PFSK-1 (cell line): ENCODE data around the gene PLEKHH1.

ENCODE experiments used
- FOXP2 ChIP-seq: optimal IDR thresholded peaks from 2 replicates; pipeline ENCODE3; 2011; ENCODE audit warnings: borderline replicate concordance, control low read depth, inconsistent platforms; ENCODE audit not compliant: insufficient read depth; ENCODE audit errors: extremely low read length, extremely low read depth
- POLR2AphosphoS5 ChIP-seq: IDR thresholded peaks from 2 replicates; pipeline ENCODE4 v1.6.1; 2012; ENCODE audit warnings: low read depth, mild to moderate bottlenecking, control low read depth, low read length, moderate library complexity
- SIN3A ChIP-seq: IDR thresholded peaks from 2 replicates; pipeline ENCODE4 v1.6.1; 2012; ENCODE audit warnings: mild to moderate bottlenecking, low read length, moderate library complexity, borderline replicate concordance; ENCODE audit not compliant: insufficient read depth
- TAF1 ChIP-seq: IDR thresholded peaks from 2 replicates; pipeline ENCODE4 v1.6.1; 2012; ENCODE audit warnings: low read length, control low read depth, borderline replicate concordance; ENCODE audit not compliant: insufficient read depth
- TF ChIP-seq, protein P1 (sequence below), 2 experiments: IDR thresholded peaks; 2 replicates each; pipeline versions ENCODE4 v1.6.1 to v1.8.0; 2011 to 2012; ENCODE audit warnings: low read depth in 2 of 2, low read length in 2 of 2, control low read depth in 1 of 2, inconsistent platforms in 1 of 2, mild to moderate bottlenecking in 1 of 2, moderate library complexity in 1 of 2; ENCODE audit not compliant: insufficient read depth in 1 of 2

DNA sequence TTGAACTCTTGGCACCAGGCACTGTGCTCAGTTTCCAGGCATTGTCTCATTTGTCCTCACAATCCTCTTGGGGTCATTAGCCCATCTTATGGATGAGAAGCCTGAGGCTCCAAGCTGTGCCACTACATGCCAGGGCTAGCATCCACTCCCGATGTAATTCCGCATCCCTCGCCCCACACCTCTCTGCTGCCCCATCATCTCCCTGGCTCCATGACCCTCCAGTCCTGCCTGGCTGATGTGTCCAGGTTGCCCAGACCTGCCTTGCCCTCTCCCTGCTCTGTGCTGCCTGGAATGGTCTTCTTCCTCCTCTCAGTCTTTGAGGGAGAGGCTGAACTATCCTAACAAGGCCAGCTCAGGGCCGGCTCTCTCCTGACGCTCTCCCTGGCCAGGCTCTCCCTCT lies 39.5 kb downstream of the PLEKHH1 start:
- TF ChIP-seq FOXP2 (no peak), POLR2AphosphoS5 (no peak), TAF1 (no peak), SIN3A (no peak)
- TF ChIP-seq, protein P1, sequence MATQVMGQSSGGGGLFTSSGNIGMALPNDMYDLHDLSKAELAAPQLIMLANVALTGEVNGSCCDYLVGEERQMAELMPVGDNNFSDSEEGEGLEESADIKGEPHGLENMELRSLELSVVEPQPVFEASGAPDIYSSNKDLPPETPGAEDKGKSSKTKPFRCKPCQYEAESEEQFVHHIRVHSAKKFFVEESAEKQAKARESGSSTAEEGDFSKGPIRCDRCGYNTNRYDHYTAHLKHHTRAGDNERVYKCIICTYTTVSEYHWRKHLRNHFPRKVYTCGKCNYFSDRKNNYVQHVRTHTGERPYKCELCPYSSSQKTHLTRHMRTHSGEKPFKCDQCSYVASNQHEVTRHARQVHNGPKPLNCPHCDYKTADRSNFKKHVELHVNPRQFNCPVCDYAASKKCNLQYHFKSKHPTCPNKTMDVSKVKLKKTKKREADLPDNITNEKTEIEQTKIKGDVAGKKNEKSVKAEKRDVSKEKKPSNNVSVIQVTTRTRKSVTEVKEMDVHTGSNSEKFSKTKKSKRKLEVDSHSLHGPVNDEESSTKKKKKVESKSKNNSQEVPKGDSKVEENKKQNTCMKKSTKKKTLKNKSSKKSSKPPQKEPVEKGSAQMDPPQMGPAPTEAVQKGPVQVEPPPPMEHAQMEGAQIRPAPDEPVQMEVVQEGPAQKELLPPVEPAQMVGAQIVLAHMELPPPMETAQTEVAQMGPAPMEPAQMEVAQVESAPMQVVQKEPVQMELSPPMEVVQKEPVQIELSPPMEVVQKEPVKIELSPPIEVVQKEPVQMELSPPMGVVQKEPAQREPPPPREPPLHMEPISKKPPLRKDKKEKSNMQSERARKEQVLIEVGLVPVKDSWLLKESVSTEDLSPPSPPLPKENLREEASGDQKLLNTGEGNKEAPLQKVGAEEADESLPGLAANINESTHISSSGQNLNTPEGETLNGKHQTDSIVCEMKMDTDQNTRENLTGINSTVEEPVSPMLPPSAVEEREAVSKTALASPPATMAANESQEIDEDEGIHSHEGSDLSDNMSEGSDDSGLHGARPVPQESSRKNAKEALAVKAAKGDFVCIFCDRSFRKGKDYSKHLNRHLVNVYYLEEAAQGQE (IDR thresholded peaks at IDR 0.05; ENCODE audit: insufficient read depth in 1 of 2, low read depth in 2 of 2, low read length in 2 of 2) = no peak
